ENCODE results near the gene ZNF140. TPM values are rescaled to one million over a fixed set of nuclear protein-coding genes. Genes with fewer than 3 reads are reported as not detected.

Gene ZNF140
- total RNA-seq (2012; rRNA removed), result 16.4 and 17.0 TPM in 2 replicates

- peaks cover 43% of the 10 kb centered on the region for H3K36me3 ChIP-seq (ENCODE audit: insufficient read depth, low read length)
- H3K4me3 ChIP-seq (ENCODE audit: low read length), result peak within 1 kb of the TSS; percentile 86
- H3K4me1 ChIP-seq (ENCODE audit: control insufficient read depth, insufficient read depth, low read length), result no peaks in the 10 kb centered on the region
- H3K9ac ChIP-seq (ENCODE audit: low read depth, low read length), result peak within 1 kb of the TSS; percentile 95
- H3K9me3 ChIP-seq (replicated peaks; ENCODE audit: low read length), result peaks cover 46% of the 10 kb centered on the region
- H3K27me3 ChIP-seq (ENCODE audit: control insufficient read depth, insufficient read depth, low read length), result no peaks in the 10 kb centered on the region
- peak within 1 kb of the TSS; percentile 84 for H3K4me2 ChIP-seq (ENCODE audit: low read length)
Observed at GRCh38 chr12:133080368-133081158, at the start of gene ZNF140. Gene ZNF140, plus strand, starts transcription at chr12:133080923. Its CDS starts 398 bp downstream, at chr12:133081321.

GRCh38 chr12:133037207-133038005, 43.3 kb upstream of the ZNF140 start, which contains the start of gene ZNF84:
Gene ZNF84, plus strand, starts transcription at chr12:133037509. Its CDS starts 3,959 bp downstream, at chr12:133041468.
- H3K4me1 ChIP-seq (ENCODE audit: control insufficient read depth, insufficient read depth, low read length), result no peaks in the 10 kb centered on the region
- H3K4me3 ChIP-seq (ENCODE audit: low read length), result peak within 1 kb of the TSS; percentile 77
- H3K9ac ChIP-seq (ENCODE audit: low read depth, low read length), result peak within 1 kb of the TSS; percentile 87
- no peaks in the 10 kb centered on the region for H3K27me3 ChIP-seq (ENCODE audit: control insufficient read depth, insufficient read depth, low read length)
- peaks cover 33% of the 10 kb centered on the region for H3K36me3 ChIP-seq (ENCODE audit: insufficient read depth, low read length)
- H3K9me3 ChIP-seq (replicated peaks; ENCODE audit: low read length), result peaks cover 31% of the 10 kb centered on the region
- peak within 1 kb of the TSS; percentile 76 for H3K4me2 ChIP-seq (ENCODE audit: low read length)

- H3K36me3 ChIP-seq (ENCODE audit: insufficient read depth, low read length), result peaks cover 41% of the 10 kb centered on the region
- peak overlapping the region; percentile 87 for H3K9ac ChIP-seq (ENCODE audit: low read depth, low read length)
- peak overlapping the region; percentile 76 for H3K4me2 ChIP-seq (ENCODE audit: low read length)
- peaks cover 37% of the 10 kb centered on the region for H3K9me3 ChIP-seq (replicated peaks; ENCODE audit: low read length)
- no peaks in the 10 kb centered on the region for H3K27me3 ChIP-seq (ENCODE audit: control insufficient read depth, insufficient read depth, low read length)
- no peaks in the 10 kb centered on the region for H3K4me1 ChIP-seq (ENCODE audit: control insufficient read depth, insufficient read depth, low read length)
- H3K4me3 ChIP-seq (ENCODE audit: low read length), result peak overlapping the region; percentile 77
Observed at GRCh38 chr12:133038118-133038709, 42.5 kb upstream of the ZNF140 start.

GRCh38 chr12:133046698-133047097, 34.0 kb upstream of the ZNF140 start:
- no peaks in the 10 kb centered on the region for H3K4me1 ChIP-seq (ENCODE audit: control insufficient read depth, insufficient read depth, low read length)
- H3K4me2 ChIP-seq (ENCODE audit: low read length), result no peak overlapping the region
- no peaks in the 10 kb centered on the region for H3K27me3 ChIP-seq (ENCODE audit: control insufficient read depth, insufficient read depth, low read length)
- H3K4me3 ChIP-seq (ENCODE audit: low read length), result no peak overlapping the region
- H3K9me3 ChIP-seq (replicated peaks; ENCODE audit: low read length), result peaks cover 69% of the 10 kb centered on the region
- H3K9ac ChIP-seq (ENCODE audit: low read depth, low read length), result no peak overlapping the region
- H3K36me3 ChIP-seq (ENCODE audit: insufficient read depth, low read length), result peaks cover 90% of the 10 kb centered on the region

GRCh38 chr12:133057446-133057845, 23.3 kb upstream of the ZNF140 start:
- H3K27me3 ChIP-seq (ENCODE audit: control insufficient read depth, insufficient read depth, low read length), result no peaks in the 10 kb centered on the region
- peak overlapping the region; percentile 9 for H3K4me3 ChIP-seq (ENCODE audit: low read length)
- H3K4me2 ChIP-seq (ENCODE audit: low read length), result no peak overlapping the region
- peaks cover 84% of the 10 kb centered on the region for H3K9me3 ChIP-seq (replicated peaks; ENCODE audit: low read length)
- H3K9ac ChIP-seq (ENCODE audit: low read depth, low read length), result no peak overlapping the region
- peaks cover 50% of the 10 kb centered on the region for H3K36me3 ChIP-seq (ENCODE audit: insufficient read depth, low read length)
- no peaks in the 10 kb centered on the region for H3K4me1 ChIP-seq (ENCODE audit: control insufficient read depth, insufficient read depth, low read length)

- Histone ChIP-seq H3K4me1 (ENCODE audit: control insufficient read depth, insufficient read depth, low read length) (no peaks in the 10 kb centered on the region), H3K4me2 (ENCODE audit: low read length) (no peak overlapping the region), H3K36me3 (ENCODE audit: insufficient read depth, low read length) (peaks cover 46% of the 10 kb centered on the region), H3K4me3 (ENCODE audit: low read length) (no peak overlapping the region), H3K9ac (ENCODE audit: low read depth, low read length) (no peak overlapping the region), H3K9me3 (replicated peaks; ENCODE audit: low read length) (peaks cover 85% of the 10 kb centered on the region), H3K27me3 (ENCODE audit: control insufficient read depth, insufficient read depth, low read length) (no peaks in the 10 kb centered on the region)
Observed at GRCh38 chr12:133058203-133059113, 22.3 kb upstream of the ZNF140 start.

GRCh38 chr12:133061954-133062353, 18.8 kb upstream of the ZNF140 start:
- Histone ChIP-seq H3K9me3 (replicated peaks; ENCODE audit: low read length) (peaks cover 81% of the 10 kb centered on the region), H3K9ac (ENCODE audit: low read depth, low read length) (no peak overlapping the region), H3K4me3 (ENCODE audit: low read length) (no peak overlapping the region), H3K36me3 (ENCODE audit: insufficient read depth, low read length) (peaks cover 33% of the 10 kb centered on the region), H3K27me3 (ENCODE audit: control insufficient read depth, insufficient read depth, low read length) (no peaks in the 10 kb centered on the region), H3K4me1 (ENCODE audit: control insufficient read depth, insufficient read depth, low read length) (no peaks in the 10 kb centered on the region), H3K4me2 (ENCODE audit: low read length) (no peak overlapping the region)

GRCh38 chr12:133063556-133063955, 17.2 kb upstream of the ZNF140 start:
- peaks cover 17% of the 10 kb centered on the region for H3K36me3 ChIP-seq (ENCODE audit: insufficient read depth, low read length)
- H3K4me3 ChIP-seq (ENCODE audit: low read length), result no peak overlapping the region
- no peak overlapping the region for H3K4me2 ChIP-seq (ENCODE audit: low read length)
- no peaks in the 10 kb centered on the region for H3K27me3 ChIP-seq (ENCODE audit: control insufficient read depth, insufficient read depth, low read length)
- H3K9me3 ChIP-seq (replicated peaks; ENCODE audit: low read length), result peaks cover 75% of the 10 kb centered on the region
- no peaks in the 10 kb centered on the region for H3K4me1 ChIP-seq (ENCODE audit: control insufficient read depth, insufficient read depth, low read length)
- H3K9ac ChIP-seq (ENCODE audit: low read depth, low read length), result no peak overlapping the region

- Histone ChIP-seq H3K27me3 (ENCODE audit: control insufficient read depth, insufficient read depth, low read length) (no peaks in the 10 kb centered on the region), H3K36me3 (ENCODE audit: insufficient read depth, low read length) (no peaks in the 10 kb centered on the region), H3K4me2 (ENCODE audit: low read length) (no peak overlapping the region), H3K4me1 (ENCODE audit: control insufficient read depth, insufficient read depth, low read length) (no peaks in the 10 kb centered on the region), H3K9me3 (replicated peaks; ENCODE audit: low read length) (peaks cover 19% of the 10 kb centered on the region), H3K9ac (ENCODE audit: low read depth, low read length) (no peak overlapping the region), H3K4me3 (ENCODE audit: low read length) (no peak overlapping the region)
Observed at GRCh38 chr12:133073836-133074235, 6.9 kb upstream of the ZNF140 start.

GRCh38 chr12:133080026-133080367, 726 bp upstream of the ZNF140 start:
- H3K4me3 ChIP-seq (ENCODE audit: low read length), result peak overlapping the region; percentile 86
- peak overlapping the region; percentile 95 for H3K9ac ChIP-seq (ENCODE audit: low read depth, low read length)

More at GRCh38 chr12:133080026-133080367, 726 bp upstream of the ZNF140 start:
- Histone ChIP-seq H3K4me2 (ENCODE audit: low read length) (peak overlapping the region; percentile 84), H3K36me3 (ENCODE audit: insufficient read depth, low read length) (peaks cover 37% of the 10 kb centered on the region), H3K27me3 (ENCODE audit: control insufficient read depth, insufficient read depth, low read length) (no peaks in the 10 kb centered on the region), H3K9me3 (replicated peaks; ENCODE audit: low read length) (peaks cover 46% of the 10 kb centered on the region), H3K4me1 (ENCODE audit: control insufficient read depth, insufficient read depth, low read length) (no peaks in the 10 kb centered on the region)

All from skeletal muscle satellite cell (primary cell).